Gastroesophageal sphincter (tissue), 3 donors: Measurements from ENCODE around the gene OR1I1.

ENCODE experiments used
- CTCF ChIP-seq, 4 experiments: fragments of 200-600 bp in 2 of 4; fragments of 450-650 bp in 2 of 4; sonication (generic) in 1 of 4; IDR thresholded peaks; one replicate each; pipeline ENCODE4 v1.5.1; 2017 to 2019; ENCODE audit warnings: antibody characterized with exemption in 4 of 4, mild to moderate bottlenecking in 2 of 4, moderate library complexity in 2 of 4
- POLR2A ChIP-seq, 2 donors: fragments of 450-650 bp; IDR thresholded peaks; one replicate each; pipeline ENCODE4 v1.6.1; 2017; ENCODE audit warnings: antibody characterized with exemption in 2 of 2, mild to moderate bottlenecking in 2 of 2, moderate library complexity in 1 of 2

GRCh38 chr19:15048128-15048527 is 33.9 kb upstream of the OR1I1 start:
- TF ChIP-seq CTCF (IDR thresholded peaks at IDR 0.05) (no peak), POLR2A (IDR thresholded peaks at IDR 0.05) (no peak)
